Activated CD8-positive, alpha-beta memory T cell treated with anti-CD3 and anti-CD28 coated beads for 24 hours (primary cell): ENCODE data around the gene CELF2.
"Not testable (repeated sequence)": the region's sequence is repeated elsewhere in the genome, so short reads cannot be mapped to it uniquely, and the experiment has no call there.

Experiments used
- DNase-seq: peaks from one replicate; pipeline ENCODE4 v3.0.0-alpha.2; 2020

Gene CELF2

DNA sequence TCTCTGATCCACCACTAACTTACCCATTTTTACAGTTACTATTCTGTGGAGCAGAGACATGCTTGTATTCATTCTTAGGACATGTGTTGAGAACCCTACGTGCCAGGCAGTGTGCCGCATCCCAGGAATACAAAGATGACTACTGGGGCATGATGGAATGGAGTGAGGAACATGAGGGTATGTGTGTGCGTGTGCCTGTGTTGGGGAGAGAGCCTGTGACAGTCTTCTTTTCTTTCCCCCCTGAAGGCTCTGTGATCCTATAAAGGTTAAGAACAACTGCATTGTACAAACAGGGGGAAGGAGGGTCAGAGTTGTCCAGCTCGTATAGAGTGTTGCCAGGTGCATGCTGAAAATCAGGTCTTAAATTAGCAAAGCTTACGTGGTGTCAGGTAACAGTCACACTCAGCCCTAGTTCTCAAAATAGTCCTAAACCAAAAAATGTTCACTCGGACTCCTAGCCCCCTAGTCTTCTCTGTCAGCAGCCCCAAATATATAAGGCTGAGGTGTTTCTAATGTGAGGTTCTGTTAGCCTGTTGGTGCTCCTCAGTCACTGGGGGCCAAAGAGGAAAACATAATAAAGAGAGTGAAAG, 161.9 kb downstream of the CELF2 start:
- no peak for DNase-seq

DNA sequence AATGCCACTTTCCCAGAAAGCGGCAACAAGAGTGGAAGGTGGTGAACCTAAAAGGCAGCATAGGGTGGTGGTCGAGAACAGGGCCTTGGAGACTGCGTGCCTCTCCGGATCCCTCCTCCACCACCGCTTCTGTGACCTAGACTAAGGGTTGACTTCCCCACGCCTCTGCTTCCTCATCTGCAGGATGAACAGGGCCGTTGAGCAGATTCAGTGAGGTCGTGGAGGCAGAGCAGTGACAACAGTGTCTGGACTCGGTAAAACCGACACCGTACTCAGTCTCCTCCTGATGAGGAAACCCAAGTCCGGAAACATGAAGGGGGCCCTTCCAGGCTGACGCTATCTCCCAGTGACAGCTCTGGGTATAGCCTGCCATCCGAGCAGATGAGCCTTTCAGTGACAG, 162.6 kb downstream of the CELF2 start:
- DNase-seq = peak; percentile 82

DNA sequence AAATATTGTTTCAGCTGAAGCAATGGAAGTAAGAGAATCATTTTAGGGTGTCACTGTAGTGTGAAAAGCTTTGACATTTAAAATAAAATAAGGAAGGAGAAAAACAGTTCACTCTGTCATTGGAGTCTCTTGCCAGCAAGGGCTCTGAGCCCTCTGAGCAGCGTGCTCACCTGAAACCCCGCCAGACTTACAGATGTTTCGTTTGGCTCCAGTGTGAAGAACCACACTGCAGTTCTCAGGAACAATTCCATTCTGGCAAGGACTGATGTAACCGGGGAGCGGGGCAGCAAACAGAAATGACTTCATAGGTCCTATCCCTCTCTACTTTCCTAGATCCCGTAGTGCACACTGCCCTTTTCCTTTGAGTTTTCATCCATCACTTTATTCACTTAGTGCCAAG, 164.3 kb downstream of the CELF2 start:
- DNase-seq = no peak

- DNase-seq = no peak
Observed at GRCh38 chr10:11183015-11183414, 165.3 kb downstream of the CELF2 start.

DNA sequence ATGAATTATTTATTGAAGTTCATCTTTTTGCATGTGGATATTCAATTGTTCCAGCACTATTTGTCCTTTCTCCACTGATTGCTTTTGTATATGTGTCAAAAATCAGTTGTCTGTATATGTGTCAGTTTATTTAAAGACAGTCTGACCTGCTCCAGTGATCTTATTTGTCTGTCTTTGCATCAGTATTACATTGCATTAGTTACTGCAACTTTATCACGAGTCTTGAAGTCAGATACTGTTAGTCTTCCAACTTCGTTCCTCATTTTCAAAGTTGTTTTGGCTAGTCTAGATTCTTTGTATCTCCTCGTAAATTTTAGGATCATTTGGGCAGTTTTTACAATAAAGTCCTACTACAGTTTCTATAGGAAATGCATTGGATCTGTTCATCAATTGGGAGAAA, 166.4 kb downstream of the CELF2 start:
- DNase-seq = no peak

DNA sequence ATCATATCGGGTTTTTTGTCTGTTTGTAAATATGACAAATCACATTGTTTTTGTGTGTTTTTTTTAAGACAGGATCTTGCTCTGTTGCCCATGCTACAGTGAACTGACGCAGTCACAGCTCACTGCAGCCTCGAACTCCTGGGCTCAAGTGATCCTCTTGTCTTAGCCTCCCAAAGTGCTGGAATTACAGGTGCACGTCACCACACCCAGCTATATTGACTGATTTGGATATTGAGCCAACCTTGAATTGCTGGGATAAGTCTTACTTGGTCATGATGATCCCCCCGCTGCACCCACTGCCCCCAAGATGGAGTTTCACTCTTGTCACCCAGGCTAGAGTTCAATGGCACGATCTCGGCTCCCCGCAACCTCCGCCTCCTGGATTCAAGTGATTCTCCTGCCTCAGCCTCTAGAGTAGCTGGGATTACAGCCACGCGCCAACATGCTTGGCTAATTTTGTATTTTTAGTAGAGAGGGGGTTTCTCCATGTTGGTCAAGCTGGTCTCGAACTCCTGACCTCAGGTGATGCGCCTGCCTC, 167.5 kb downstream of the CELF2 start:
- not testable (repeated sequence) for DNase-seq

DNA sequence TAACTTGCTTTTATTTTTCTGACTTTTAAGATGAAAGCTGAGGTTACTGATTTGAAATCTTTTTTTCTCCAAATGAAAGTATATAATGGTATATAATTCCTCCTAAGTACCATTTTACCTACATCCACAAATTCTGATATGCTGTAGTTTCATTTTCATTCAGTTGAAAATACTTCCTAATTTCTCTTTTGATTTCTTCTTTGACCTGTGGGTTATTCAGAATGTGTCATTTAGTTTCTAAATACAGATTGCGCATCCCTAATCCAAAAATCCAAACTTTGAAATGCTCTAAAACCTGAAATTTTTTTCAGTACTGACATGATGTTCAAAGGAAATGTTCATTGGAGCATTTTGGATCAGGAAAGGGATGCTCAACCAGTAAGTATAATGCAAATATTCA, 168.7 kb downstream of the CELF2 start:
- DNase-seq = no peak

DNA sequence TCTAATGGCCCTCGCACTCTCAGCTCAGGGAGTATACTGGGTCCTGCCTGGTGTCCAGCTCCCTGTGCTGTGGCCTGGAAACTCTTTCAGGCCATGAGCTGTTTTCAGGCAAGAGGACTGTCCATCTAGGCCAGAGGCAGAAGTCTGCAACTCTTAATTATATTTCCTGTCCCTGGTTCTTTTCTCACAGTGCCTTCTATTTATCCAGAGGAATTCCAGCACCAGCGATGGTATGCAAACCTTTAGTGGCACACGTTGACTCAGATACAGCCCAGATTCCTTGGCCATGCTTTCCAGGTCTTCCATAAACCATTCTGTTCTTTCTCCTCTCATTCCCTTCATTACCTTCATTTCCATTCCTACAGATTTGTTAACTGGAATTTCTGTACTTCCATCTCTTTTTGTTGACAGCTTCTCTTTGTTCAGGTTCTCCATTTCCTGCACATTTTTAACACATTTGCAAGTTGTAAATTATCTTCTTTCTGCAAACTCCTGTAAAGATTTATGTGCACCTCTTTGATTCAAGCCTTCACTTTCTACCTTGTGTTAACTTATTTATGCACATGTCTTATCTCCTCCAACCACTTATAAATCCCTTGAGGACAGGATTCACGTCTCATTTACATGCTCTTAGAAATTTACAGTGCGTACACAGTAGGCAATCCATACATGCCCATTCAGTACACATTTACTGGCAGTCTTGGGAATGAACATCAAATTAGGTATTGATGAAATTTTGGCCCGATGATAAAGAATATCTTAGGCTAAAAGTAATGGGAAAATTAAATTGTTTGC, 172.1 kb downstream of the CELF2 start:
- DNase-seq = no peak

DNA sequence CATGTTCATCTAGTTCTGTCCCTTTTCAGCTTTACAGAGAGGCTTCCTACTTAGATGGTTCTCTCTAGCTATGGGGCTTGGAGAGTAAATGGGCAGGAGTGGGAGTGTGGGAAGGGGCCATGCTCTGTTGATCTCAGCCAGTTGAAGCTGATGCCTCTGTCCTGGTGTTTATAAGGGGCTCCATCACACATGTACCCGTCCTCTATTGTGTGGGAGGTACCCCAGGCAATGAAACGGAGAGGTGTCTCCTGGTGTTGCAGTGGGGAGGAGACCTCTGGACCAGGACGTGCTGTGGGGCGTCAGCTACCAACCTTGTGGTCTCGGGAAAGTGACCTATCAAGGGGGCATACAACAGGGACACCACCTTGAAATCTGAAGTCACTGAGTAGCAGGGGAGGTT, 173.5 kb downstream of the CELF2 start:
- DNase-seq = no peak

GRCh38 chr10:11191678-11192077, 174.0 kb downstream of the CELF2 start:
- DNase-seq = no peak

DNA sequence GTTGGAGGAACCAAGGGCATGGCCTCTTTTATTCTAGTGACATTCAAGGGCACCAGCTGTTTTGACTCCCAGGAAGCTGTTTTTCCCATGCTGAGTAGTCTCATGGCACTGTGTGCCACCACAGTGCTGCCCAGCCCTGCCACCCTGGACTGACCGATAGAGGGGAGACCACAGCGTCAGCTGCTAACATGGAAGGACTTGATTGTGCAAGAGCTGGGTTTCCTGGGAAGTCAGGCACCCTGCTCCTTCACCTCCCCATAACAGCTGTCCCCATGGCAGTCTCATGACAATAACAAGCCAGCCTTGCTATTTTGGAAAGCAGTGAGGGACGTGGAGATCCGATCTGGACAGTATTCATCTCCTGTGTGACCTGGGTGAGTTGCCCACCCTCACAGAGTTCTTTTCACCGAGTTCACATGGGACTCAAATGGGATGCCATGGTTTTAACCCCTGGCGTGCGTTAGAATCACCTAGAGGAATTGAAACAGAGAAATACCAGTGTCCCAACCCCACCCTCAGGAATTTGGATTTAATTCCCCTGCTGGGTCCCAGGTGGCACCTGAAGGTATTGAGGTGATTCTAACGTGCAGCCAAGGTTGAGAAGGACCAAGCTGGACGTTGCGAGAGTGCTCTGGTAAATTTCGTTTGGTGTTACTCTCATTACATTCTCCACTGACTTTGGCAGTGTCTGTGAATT, 174.8 kb downstream of the CELF2 start:
- DNase-seq = no peak

DNA sequence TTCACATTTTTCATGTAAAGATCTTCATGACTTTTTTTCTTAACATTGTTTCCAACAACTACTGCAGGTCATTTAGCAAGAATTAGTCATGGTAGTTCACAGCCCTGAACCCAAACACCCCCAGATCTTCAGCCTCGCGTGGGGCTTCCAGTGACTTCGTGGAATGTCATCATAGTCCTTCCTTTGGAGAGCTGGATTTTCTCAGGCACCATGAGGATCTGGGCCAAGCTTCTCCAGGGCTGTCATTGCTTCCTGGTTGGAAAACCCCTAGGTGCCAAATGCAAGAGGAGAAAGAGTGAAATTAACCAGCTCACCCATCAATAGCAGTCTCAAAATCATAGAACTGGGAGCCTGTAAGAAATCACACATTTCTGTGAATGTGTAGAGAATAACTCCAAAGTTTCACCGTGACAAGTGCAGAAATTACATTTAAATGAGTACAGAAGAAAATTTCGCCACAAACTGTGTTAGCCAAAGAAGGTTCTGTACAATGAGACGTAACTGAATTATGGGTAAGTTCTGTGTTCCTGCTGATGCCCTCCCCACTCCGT, 175.4 kb downstream of the CELF2 start:
- DNase-seq = no peak

GRCh38 chr10:11194859-11195586, 177.4 kb downstream of the CELF2 start:
- no peak for DNase-seq

DNA sequence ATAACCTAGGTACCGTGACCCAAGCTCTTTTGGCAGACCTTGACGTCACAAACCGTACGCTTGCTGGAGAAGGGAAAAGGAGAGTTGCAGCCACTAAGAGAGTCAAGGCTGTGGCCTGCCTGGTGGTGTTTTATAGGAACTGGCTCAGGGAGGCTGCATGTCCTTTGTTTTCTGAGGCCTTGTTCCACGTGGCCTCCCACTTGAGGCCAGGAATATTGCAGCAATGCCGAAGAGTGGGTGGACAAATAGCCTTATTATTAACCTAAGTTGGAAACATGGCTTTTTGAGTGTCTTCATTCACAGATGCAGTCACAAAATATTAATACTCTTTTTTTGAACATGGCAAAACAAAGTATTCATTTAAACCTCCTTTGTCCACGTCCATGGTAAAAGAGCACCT, 178.0 kb downstream of the CELF2 start:
- DNase-seq = no peak

DNA sequence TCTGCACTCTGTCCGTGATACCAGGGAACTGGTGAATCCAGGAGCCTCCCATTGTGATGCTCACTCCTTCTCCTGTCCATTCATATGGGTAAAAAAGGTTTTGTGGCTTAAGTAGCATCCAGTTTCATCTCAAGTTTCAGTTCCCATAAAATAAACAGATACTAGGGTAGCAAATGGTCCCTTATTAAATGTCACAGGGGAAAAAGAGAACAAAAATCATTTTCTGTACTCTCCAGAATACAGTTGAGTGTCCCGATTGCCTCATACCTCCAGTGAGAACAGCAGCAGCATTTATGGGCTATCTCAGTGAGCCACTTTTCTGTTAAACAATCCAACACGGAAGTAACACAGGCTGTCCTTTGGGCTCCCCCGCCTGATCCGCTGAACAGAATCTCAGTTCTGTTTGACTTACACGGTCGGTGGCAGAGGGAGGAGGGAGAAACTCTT, 179.6 kb downstream of the CELF2 start:
- no peak for DNase-seq

DNA sequence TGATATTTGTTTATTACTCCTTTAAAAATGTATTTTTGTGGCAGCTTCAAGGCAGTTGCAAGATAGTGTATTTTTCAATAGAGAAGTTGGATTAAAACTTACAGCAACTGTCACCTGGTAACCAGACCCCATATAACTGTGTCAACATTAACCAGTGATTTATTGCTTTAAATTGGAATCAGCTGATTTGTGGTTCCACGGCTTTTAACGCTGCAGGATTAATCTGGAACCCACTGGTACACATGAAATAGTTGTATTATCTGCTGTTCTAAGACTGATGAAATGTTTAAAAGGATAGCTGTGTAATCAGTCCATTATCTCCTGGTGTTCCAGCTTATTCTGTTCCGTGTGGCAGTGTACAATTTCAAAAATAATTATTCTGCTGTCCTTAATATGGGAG, 180.2 kb downstream of the CELF2 start:
- no peak for DNase-seq

- no peak for DNase-seq
Observed at GRCh38 chr10:11201911-11202310, 184.2 kb downstream of the CELF2 start.

DNA sequence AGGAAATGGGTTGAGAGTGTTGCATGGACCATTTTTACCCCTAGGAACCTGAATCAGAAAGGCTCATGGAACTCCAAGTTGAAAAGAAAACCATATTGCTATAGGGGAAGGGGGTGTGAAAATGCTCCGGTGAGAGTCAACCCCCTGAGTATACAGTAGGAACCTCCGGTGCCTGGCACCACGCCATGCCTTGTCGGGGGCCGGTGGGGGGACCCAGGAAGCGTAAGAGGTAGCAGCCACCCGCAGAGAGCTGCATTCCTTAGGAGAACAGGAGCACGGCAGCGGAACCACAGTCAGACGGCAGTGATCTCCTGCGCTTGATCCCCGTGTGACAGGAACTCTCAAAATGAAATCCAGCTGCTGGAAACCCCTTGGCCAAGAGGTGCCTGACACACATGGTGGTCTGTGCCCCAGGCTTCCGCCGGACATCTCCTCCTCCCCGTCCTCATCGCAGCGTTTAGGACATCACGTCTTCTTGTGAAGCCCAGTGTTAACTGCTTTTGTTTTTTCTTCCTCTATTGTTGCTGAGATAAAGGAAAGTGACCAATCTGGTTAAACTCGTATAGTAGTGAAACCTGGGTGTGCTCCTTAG, 186.8 kb downstream of the CELF2 start:
- no peak for DNase-seq

DNA sequence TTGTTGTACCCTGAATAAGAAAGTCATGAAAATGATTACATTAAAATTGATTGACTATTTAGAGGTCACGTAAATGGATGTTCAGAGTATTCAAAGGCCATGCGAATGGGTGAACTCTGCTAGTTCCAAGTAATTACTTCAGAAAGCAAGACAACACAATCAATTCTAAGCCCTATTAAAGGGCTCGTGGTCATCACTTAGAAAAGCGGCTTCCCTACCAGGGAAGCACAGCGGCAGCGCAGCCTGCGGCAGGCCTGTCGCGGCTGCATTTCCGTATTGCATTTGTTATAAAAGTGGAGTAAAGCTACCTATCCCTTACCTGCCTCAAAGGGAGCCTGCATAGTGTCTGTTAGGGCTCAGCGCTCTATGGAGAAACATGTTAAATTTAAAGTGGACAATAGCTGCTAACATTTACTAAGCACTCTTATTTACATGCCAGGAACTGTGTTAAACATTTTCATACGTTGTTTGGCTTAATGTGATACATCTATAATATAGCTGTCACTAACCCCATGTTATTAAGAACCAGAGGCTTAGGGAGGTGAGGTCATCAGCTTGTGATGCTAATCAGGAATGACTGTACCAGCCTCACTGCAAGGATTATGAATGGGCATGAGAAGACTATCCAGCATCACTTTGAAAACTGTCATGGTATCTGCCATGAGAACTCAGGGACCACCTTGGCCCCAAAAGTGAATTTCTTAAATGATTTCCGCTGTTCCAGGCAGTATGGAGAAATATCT, 187.5 kb downstream of the CELF2 start:
- DNase-seq = no peak

DNA sequence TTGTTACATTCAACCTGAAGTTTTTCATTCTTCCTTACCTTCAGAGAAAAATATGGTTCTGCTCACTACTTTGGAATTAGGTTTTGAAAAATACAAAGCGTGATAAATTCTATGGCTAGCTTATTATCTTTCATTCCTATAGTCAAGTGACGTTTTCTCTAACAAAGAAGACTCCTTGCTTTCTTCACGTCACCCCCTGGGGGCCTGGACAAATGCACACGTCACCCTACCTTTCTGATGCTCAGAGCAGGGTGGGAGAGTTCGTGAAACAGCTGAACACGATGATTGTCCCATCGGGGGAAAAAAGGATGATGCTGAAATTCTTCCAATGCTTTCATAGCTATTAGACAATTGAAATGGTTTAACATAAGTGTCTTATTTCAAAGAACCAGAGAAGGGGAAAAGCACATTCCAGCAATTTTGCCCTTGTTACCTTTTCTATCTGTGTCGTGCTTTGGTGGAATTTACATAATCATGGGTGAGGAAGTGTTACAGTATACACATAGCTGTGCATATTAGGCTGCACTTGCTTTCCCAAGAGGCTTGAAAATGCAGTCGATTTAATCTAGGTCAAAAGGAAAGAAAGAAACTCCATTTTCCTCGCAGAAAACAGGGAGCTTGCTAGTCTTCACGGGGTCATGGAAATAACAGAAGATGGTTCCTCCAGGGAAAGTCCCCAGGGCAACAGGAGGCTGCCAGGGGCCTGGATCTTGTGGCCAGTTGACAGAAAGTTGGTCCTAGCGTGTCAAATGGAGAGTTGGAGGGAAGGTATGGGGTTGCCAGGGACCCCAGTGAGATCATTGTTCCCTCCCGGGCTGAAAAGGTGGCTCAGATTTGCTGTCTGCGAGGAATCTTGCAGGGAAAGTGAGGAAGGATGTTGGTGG, 189.2 kb downstream of the CELF2 start:
- DNase-seq = no peak

- DNase-seq = no peak
Observed at GRCh38 chr10:11207560-11207844, 189.8 kb downstream of the CELF2 start.
